B cell (primary cell): ENCODE results near the gene CTNNA2.

Experiments
- EZH2 ChIP-seq: IDR thresholded peaks from 2 replicates; pipeline ENCODE4 v1.6.1; 2012; ENCODE audit warnings: borderline replicate concordance, low read depth, mild to moderate bottlenecking, moderate library complexity, low read length; ENCODE audit not compliant: insufficient read depth, poor library complexity, severe bottlenecking
- TF ChIP-seq, protein P1 (sequence below): fragments of 200-600 bp; IDR thresholded peaks from one replicate; pipeline ENCODE4 v1.8.0; 2022; ENCODE audit warnings: antibody characterized with exemption, mild to moderate bottlenecking

- TF ChIP-seq, protein P1, sequence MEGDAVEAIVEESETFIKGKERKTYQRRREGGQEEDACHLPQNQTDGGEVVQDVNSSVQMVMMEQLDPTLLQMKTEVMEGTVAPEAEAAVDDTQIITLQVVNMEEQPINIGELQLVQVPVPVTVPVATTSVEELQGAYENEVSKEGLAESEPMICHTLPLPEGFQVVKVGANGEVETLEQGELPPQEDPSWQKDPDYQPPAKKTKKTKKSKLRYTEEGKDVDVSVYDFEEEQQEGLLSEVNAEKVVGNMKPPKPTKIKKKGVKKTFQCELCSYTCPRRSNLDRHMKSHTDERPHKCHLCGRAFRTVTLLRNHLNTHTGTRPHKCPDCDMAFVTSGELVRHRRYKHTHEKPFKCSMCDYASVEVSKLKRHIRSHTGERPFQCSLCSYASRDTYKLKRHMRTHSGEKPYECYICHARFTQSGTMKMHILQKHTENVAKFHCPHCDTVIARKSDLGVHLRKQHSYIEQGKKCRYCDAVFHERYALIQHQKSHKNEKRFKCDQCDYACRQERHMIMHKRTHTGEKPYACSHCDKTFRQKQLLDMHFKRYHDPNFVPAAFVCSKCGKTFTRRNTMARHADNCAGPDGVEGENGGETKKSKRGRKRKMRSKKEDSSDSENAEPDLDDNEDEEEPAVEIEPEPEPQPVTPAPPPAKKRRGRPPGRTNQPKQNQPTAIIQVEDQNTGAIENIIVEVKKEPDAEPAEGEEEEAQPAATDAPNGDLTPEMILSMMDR = no peak
- TF ChIP-seq EZH2 = no peak
Observed at GRCh38 chr2:79721061-79721460, 208.2 kb downstream of the CTNNA2 start.
